ENCODE results near the gene AACS. TPM values are rescaled to one million over a fixed set of nuclear protein-coding genes. Genes with fewer than 3 reads are reported as not detected.

Gene AACS
- total and polyA plus RNA-seq, 2 of the 8 experiments (the other 6 are each of a cell fraction or from before 2014, with no cell fraction given): 51.9 to 52.4 TPM

DNA sequence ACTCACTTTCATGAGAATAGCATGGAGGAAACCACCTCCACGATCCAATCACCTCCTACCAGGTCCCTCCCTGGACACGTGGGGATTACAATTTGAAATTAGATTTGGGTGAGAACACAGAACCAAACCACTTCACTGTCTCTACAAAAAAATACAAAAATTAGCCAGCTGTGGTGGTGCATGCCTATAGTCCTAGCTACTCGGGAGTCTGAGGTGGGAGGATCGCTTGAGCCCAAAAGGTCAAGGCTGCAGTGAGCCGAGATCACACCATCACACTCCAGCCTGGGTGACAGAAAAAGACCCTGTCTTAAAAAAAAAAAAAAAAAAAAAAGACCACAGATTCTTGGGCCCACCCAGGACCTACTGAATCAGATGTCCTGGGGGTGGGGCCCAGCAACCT, 43.5 kb upstream of the AACS start:
- H3K36me3 ChIP-seq (ENCODE audit: control insufficient read depth in 2 of 4, insufficient read depth in 4 of 4, low read length in 3 of 4): peaks cover 0 to 17% (median 10%) of the 10 kb centered on the region in 4 experiments; a peak in 4 of 8 replicates
- H3K4me2 ChIP-seq (ENCODE audit: insufficient read depth in 1 of 2, low read depth in 2 of 2, low read length in 2 of 2): no peak overlapping the region
- no peaks in the 10 kb centered on the region for H3K23me2 ChIP-seq (ENCODE audit: low read depth, low read length)
- TF ChIP-seq CREB1 (IDR thresholded peaks at IDR 0.05): no peak
- TF ChIP-seq KDM1A (IDR thresholded peaks at IDR 0.05; ENCODE audit: borderline replicate concordance, low read length): no peak
- TF ChIP-seq TAF7 (optimal IDR thresholded peaks at IDR 0.05; ENCODE audit: borderline replicate concordance, low read depth, low read length): no peak
- no peak for TF ChIP-seq ZNF274 (IDR thresholded peaks at IDR 0.05; ENCODE audit: borderline replicate concordance, extremely low read depth, low read length)
- TF ChIP-seq, protein P1, sequence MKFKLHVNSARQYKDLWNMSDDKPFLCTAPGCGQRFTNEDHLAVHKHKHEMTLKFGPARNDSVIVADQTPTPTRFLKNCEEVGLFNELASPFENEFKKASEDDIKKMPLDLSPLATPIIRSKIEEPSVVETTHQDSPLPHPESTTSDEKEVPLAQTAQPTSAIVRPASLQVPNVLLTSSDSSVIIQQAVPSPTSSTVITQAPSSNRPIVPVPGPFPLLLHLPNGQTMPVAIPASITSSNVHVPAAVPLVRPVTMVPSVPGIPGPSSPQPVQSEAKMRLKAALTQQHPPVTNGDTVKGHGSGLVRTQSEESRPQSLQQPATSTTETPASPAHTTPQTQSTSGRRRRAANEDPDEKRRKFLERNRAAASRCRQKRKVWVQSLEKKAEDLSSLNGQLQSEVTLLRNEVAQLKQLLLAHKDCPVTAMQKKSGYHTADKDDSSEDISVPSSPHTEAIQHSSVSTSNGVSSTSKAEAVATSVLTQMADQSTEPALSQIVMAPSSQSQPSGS (IDR thresholded peaks at IDR 0.05; ENCODE audit: low read length): no peak
- no peak for TF ChIP-seq HDAC2 (IDR thresholded peaks at IDR 0.05; ENCODE audit: borderline replicate concordance in 1 of 2, low read depth in 2 of 2, low read length in 2 of 2)
- no peak for TF ChIP-seq EP300 (IDR thresholded peaks at IDR 0.05; ENCODE audit: borderline replicate concordance in 1 of 2, low read depth in 2 of 2, low read length in 2 of 2)
- TF ChIP-seq HDAC6 (IDR thresholded peaks at IDR 0.05; ENCODE audit: low read depth, low read length): no peak
- TF ChIP-seq SRF (IDR thresholded peaks at IDR 0.05; ENCODE audit: low read depth, low read length): no peak
- H3K79me2 ChIP-seq (ENCODE audit: control insufficient read depth in 1 of 2, insufficient read depth in 2 of 2, low read length in 2 of 2): no peaks in the 10 kb centered on the region
- no peaks in the 10 kb centered on the region for H3K79me1 ChIP-seq (ENCODE audit: low read depth, low read length)
- no peak overlapping the region for H4K8ac ChIP-seq (ENCODE audit: extremely low read depth, insufficient read depth, low read length)
- no peaks in the 10 kb centered on the region for H3K27me3 ChIP-seq (replicated peaks in 1 of 4; ENCODE audit: control insufficient read depth in 3 of 4, extremely low read depth in 1 of 4, insufficient read depth in 3 of 4, low read length in 3 of 4)
- H2BK20ac ChIP-seq (ENCODE audit: low read length): no peak overlapping the region
- no peaks in the 10 kb centered on the region for H3K9me3 ChIP-seq (ENCODE audit: insufficient read depth in 2 of 2, low read depth in 1 of 2, low read length in 1 of 2)
- H3K56ac ChIP-seq (replicated peaks; ENCODE audit: insufficient read length, low read depth, low read length): no peak overlapping the region
- no peak overlapping the region for H3K23ac ChIP-seq (ENCODE audit: insufficient read length)
- H2AK5ac ChIP-seq (ENCODE audit: low read depth, low read length): no peak overlapping the region
- H4K91ac ChIP-seq (replicated peaks; ENCODE audit: insufficient read length, low read length): no peak overlapping the region
- no peak overlapping the region for H2AFZ ChIP-seq (ENCODE audit: low read length)
- no peak overlapping the region for H2BK120ac ChIP-seq (replicated peaks; ENCODE audit: low read depth, low read length)
- H3K9ac ChIP-seq (replicated peaks in 1 of 4; ENCODE audit: extremely low read depth in 1 of 4, low read depth in 3 of 4, low read length in 3 of 4): no peak overlapping the region
- no peak overlapping the region for H3K14ac ChIP-seq (ENCODE audit: insufficient read length)
- CTCF ChIA-PET (ENCODE audit: partially characterized antibody): no interaction called here
- FAIRE-seq: no peak
- 85% methylated on average over 5 of the region's 5 CpGs; no CpG with 5 or more reads in 1 of the 2 experiments for WGBS, 2 experiments (ENCODE audit: extremely low coverage in 1 of 2, insufficient coverage in 1 of 2, insufficient read length in 1 of 2, insufficient replicate concordance in 2 of 2, low coverage in 1 of 2, low lambda C conversion rate in 2 of 2, missing lambda C conversion rate in 1 of 2)
- H3K18ac ChIP-seq (ENCODE audit: extremely low read depth, low read length): no peak overlapping the region
- no peaks in the 10 kb centered on the region for H3K4me1 ChIP-seq (replicated peaks in 1 of 4; ENCODE audit: control insufficient read depth in 3 of 4, insufficient read depth in 4 of 4, low read length in 3 of 4)
- no peak overlapping the region for H2BK5ac ChIP-seq (ENCODE audit: low read depth, low read length)
- no peak overlapping the region for H3K27ac ChIP-seq (ENCODE audit: low read depth, low read length)
- DNase-seq (ENCODE audit: low read depth in 1 of 2, low spot score in 2 of 2): no peak
- peaks cover 0 to 1% of the 10 kb centered on the region in 2 experiments for H4K20me1 ChIP-seq (replicated peaks in 1 of 2; ENCODE audit: control insufficient read depth in 1 of 2, insufficient read depth in 2 of 2, low read length in 2 of 2)
- H4K5ac ChIP-seq (ENCODE audit: insufficient read length, low read depth, low read length): no peak overlapping the region
- no peak overlapping the region for H3K4ac ChIP-seq (replicated peaks; ENCODE audit: insufficient read length, low read depth, low read length)
- H2BK12ac ChIP-seq (ENCODE audit: low read depth, low read length): no peak overlapping the region
- H2BK15ac ChIP-seq (ENCODE audit: low read length): no peak overlapping the region
- POLR2A ChIA-PET (ENCODE audit: partially characterized antibody): interaction anchor here (0.7 kb wide), 1 partner anchor 18 kb away, joined by 3 read pairs; no protein-coding TSS in a partner anchor
- H3K4me3 ChIP-seq (ENCODE audit: extremely low read depth in 1 of 4, insufficient read depth in 2 of 4, low read depth in 3 of 4, low read length in 4 of 4): no peak overlapping the region

Measured in H1 (cell line).